ENCODE results near the gene PAIP1.
"Not testable (repeated sequence)": the region's sequence is repeated elsewhere in the genome, so short reads cannot be mapped to it uniquely, and the experiment has no call there.

PAIP1 gene

GRCh38 chr5:43554497-43554896 lies 2.4 kb downstream of the PAIP1 start:
- DNase-seq (ENCODE audit: low read depth): no peak
- peak overlapping the region; percentile 95 for H3K4me3 ChIP-seq (ENCODE audit: low read depth, low read length)
- TF ChIP-seq CTCF (IDR thresholded peaks at IDR 0.05; ENCODE audit: low read depth, low read length): no peak
- TF ChIP-seq MAX (IDR thresholded peaks at IDR 0.05; ENCODE audit: low read depth, low read length): no peak
- TF ChIP-seq MYC (IDR thresholded peaks at IDR 0.05; ENCODE audit: low read depth, low read length): no peak
- TF ChIP-seq POLR2A (IDR thresholded peaks at IDR 0.05; ENCODE audit: extremely low read depth, insufficient read length): no peak

GRCh38 chr5:43553381-43553780 lies 3.5 kb downstream of the PAIP1 start:
- no peak overlapping the region for H3K4me3 ChIP-seq (ENCODE audit: low read depth, low read length)
- TF ChIP-seq MAX (IDR thresholded peaks at IDR 0.05; ENCODE audit: low read depth, low read length): no peak
- DNase-seq (ENCODE audit: low read depth): no peak

GRCh38 chr5:43551731-43552130 lies 5.1 kb downstream of the PAIP1 start:
- TF ChIP-seq POLR2A (IDR thresholded peaks at IDR 0.05; ENCODE audit: extremely low read depth, insufficient read length) (no peak), CTCF (IDR thresholded peaks at IDR 0.05; ENCODE audit: low read depth, low read length) (no peak), MAX (IDR thresholded peaks at IDR 0.05; ENCODE audit: low read depth, low read length) (no peak)
- no peak overlapping the region for H3K4me3 ChIP-seq (ENCODE audit: low read depth, low read length)
- no peak for DNase-seq (ENCODE audit: low read depth)

- not testable (repeated sequence) for DNase-seq (ENCODE audit: low read depth); H3K4me3 ChIP-seq (ENCODE audit: low read depth, low read length)
Measured at GRCh38 chr5:43549272-43549671, 7.6 kb downstream of the PAIP1 start.

GRCh38 chr5:43548358-43548757 lies 8.5 kb downstream of the PAIP1 start:
- H3K4me3 ChIP-seq (ENCODE audit: low read depth, low read length): no peak overlapping the region
- TF ChIP-seq POLR2A (IDR thresholded peaks at IDR 0.05; ENCODE audit: extremely low read depth, insufficient read length): no peak
- no peak for TF ChIP-seq MAX (IDR thresholded peaks at IDR 0.05; ENCODE audit: low read depth, low read length)
- no peak for TF ChIP-seq CTCF (IDR thresholded peaks at IDR 0.05; ENCODE audit: low read depth, low read length)
- no peak for TF ChIP-seq MYC (IDR thresholded peaks at IDR 0.05; ENCODE audit: low read depth, low read length)
- no peak for DNase-seq (ENCODE audit: low read depth)

GRCh38 chr5:43547532-43547931 lies 9.3 kb downstream of the PAIP1 start:
- TF ChIP-seq MAX (IDR thresholded peaks at IDR 0.05; ENCODE audit: low read depth, low read length) (no peak), MYC (IDR thresholded peaks at IDR 0.05; ENCODE audit: low read depth, low read length) (no peak), POLR2A (IDR thresholded peaks at IDR 0.05; ENCODE audit: extremely low read depth, insufficient read length) (no peak), CTCF (IDR thresholded peaks at IDR 0.05; ENCODE audit: low read depth, low read length) (no peak)
- no peak for DNase-seq (ENCODE audit: low read depth)
- no peak overlapping the region for H3K4me3 ChIP-seq (ENCODE audit: low read depth, low read length)

- DNase-seq (ENCODE audit: low read depth): no peak
- TF ChIP-seq POLR2A (IDR thresholded peaks at IDR 0.05; ENCODE audit: extremely low read depth, insufficient read length) (no peak), MYC (IDR thresholded peaks at IDR 0.05; ENCODE audit: low read depth, low read length) (no peak), CTCF (IDR thresholded peaks at IDR 0.05; ENCODE audit: low read depth, low read length) (no peak), MAX (IDR thresholded peaks at IDR 0.05; ENCODE audit: low read depth, low read length) (no peak)
Measured at GRCh38 chr5:43543434-43543833, 13.4 kb downstream of the PAIP1 start.

More at GRCh38 chr5:43543434-43543833, 13.4 kb downstream of the PAIP1 start:
- no peak overlapping the region for H3K4me3 ChIP-seq (ENCODE audit: low read depth, low read length)
